IMR-90 (cell line): Measurements from ENCODE around the gene NOP16. TPM values are rescaled to one million over a fixed set of nuclear protein-coding genes. Genes with fewer than 3 reads are reported as not detected.

ENCODE experiments used
- ATAC-seq: fragments of 200-7000 bp; cut with Tn5 transposase; 2 replicates; pipeline ENCODE4 v1.9.1; 2020; ENCODE audit warnings: low read depth, mild to moderate bottlenecking, moderate library complexity
- BruUV-seq: library from RNA; stranded (reverse); fragments of 400-500 nt; replicated peaks from 2 replicates; lab custom pipeline; 2021; lab: Mats Ljungman, UMichigan
- CTCF ChIA-PET: fragments of 300-600 bp; formaldehyde crosslinking; extraction: SDS; loops from one replicate; lab custom pipeline; 2021; ENCODE audit warnings: antibody characterized with exemption; lab: Yijun Ruan, JAX
- POLR2A ChIA-PET: fragments of 300-600 bp; sonication (Branson Sonifier 250); formaldehyde crosslinking; loops from one replicate; lab custom pipeline; 2022; ENCODE audit warnings: antibody characterized with exemption; ENCODE audit not compliant: unreplicated experiment; lab: Charles Lee
- DNase-seq: peaks from one replicate; pipeline ENCODE4 v3.0.0; 2013
- H2AFZ ChIP-seq: replicated peaks from 2 replicates; pipeline ENCODE3; 2013; ENCODE audit warnings: low read length, mild to moderate bottlenecking; ENCODE audit not compliant: poor library complexity
- H2AK5ac ChIP-seq: 2 replicates; pipeline ENCODE4 v1.6.1; 2013; ENCODE audit warnings: low read depth, low read length, inconsistent platforms
- H2AK9ac ChIP-seq: replicated peaks from 2 replicates; pipeline ENCODE3; 2013; ENCODE audit warnings: mild to moderate bottlenecking, low read depth, low read length, moderate library complexity; ENCODE audit not compliant: poor library complexity
- H2BK120ac ChIP-seq: 2 replicates; pipeline ENCODE4 v1.6.1; 2013; ENCODE audit warnings: low read depth, low read length, inconsistent platforms
- H2BK15ac ChIP-seq: 3 replicates; pipeline ENCODE4 v1.6.1; 2013; ENCODE audit warnings: low read depth, low read length, inconsistent platforms
- H2BK20ac ChIP-seq: 2 replicates; pipeline ENCODE4 v1.6.1; 2013; ENCODE audit warnings: low read depth, mild to moderate bottlenecking, inconsistent platforms, low read length, moderate library complexity
- H2BK5ac ChIP-seq: 2 replicates; pipeline ENCODE4 v1.6.1; 2013; ENCODE audit warnings: mild to moderate bottlenecking, low read depth, low read length, inconsistent platforms; ENCODE audit not compliant: poor library complexity, severe bottlenecking
- H3K14ac ChIP-seq: replicated peaks from 2 replicates; pipeline ENCODE4 v1.6.1; 2013; ENCODE audit warnings: low read depth, low read length, inconsistent platforms
- H3K18ac ChIP-seq: 2 replicates; pipeline ENCODE4 v1.6.1; 2013; ENCODE audit warnings: low read depth, low read length, control low read depth
- H3K23ac ChIP-seq: 2 replicates; pipeline ENCODE4 v1.6.1; 2013; ENCODE audit warnings: low read depth, low read length, inconsistent platforms
- H3K27ac ChIP-seq: 2 replicates; pipeline ENCODE4 v1.5.1; 2013; ENCODE audit warnings: mild to moderate bottlenecking, control low read depth, low read length; ENCODE audit not compliant: insufficient read depth
- H3K27me3 ChIP-seq: 2 replicates; pipeline ENCODE4 v1.6.1; 2013; ENCODE audit warnings: low read length; ENCODE audit not compliant: control insufficient read depth, insufficient read depth
- H3K36me3 ChIP-seq: 2 replicates; pipeline ENCODE4 v1.6.1; 2013; ENCODE audit warnings: low read length, mixed read lengths; ENCODE audit not compliant: control insufficient read depth, insufficient read depth
- H3K4ac ChIP-seq: 2 replicates; pipeline ENCODE4 v1.6.1; 2013; ENCODE audit warnings: low read depth, low read length, inconsistent platforms
- H3K4me1 ChIP-seq: 2 replicates; pipeline ENCODE4 v1.6.1; 2013; ENCODE audit warnings: low read length, mixed read lengths; ENCODE audit not compliant: control insufficient read depth, insufficient read depth
- H3K4me2 ChIP-seq: 2 replicates; pipeline ENCODE4 v1.6.1; 2013; ENCODE audit warnings: low read depth, mild to moderate bottlenecking, control low read depth, low read length, moderate library complexity
- H3K4me3 ChIP-seq: 2 replicates; pipeline ENCODE4 v1.5.1; 2013; ENCODE audit warnings: low read depth, mild to moderate bottlenecking, control low read depth, low read length, moderate library complexity; ENCODE audit not compliant: insufficient read depth
- H3K56ac ChIP-seq: 2 replicates; pipeline ENCODE4 v1.6.1; 2013; ENCODE audit warnings: low read length, inconsistent platforms; ENCODE audit not compliant: insufficient read depth; ENCODE audit errors: extremely low read depth
- H3K79me1 ChIP-seq, 2 experiments: 2 replicates each; pipeline ENCODE4 v1.6.1; 2013; ENCODE audit warnings: low read length in 2 of 2, inconsistent platforms in 1 of 2, low read depth in 1 of 2
- H3K9ac ChIP-seq: 2 replicates; pipeline ENCODE4 v1.6.1; 2013; ENCODE audit warnings: low read depth, low read length, control low read depth
- H3K9me1 ChIP-seq: 2 replicates; pipeline ENCODE4 v1.6.1; 2013; ENCODE audit warnings: low read length, inconsistent platforms; ENCODE audit not compliant: insufficient read depth
- H3K9me3 ChIP-seq: 2 replicates; pipeline ENCODE4 v1.6.1; 2013; ENCODE audit warnings: low read length; ENCODE audit not compliant: control insufficient read depth, insufficient read depth
- H4K20me1 ChIP-seq: 2 replicates; pipeline ENCODE4 v1.6.1; 2013; ENCODE audit warnings: low read length, inconsistent platforms; ENCODE audit not compliant: insufficient read depth
- H4K5ac ChIP-seq: 2 replicates; pipeline ENCODE4 v1.6.1; 2013; ENCODE audit warnings: mild to moderate bottlenecking, low read depth, low read length, control low read depth
- H4K8ac ChIP-seq, 2 experiments: 2 replicates each; pipeline ENCODE4 v1.6.1; 2013; ENCODE audit warnings: low read depth in 2 of 2, low read length in 2 of 2, control low read depth in 1 of 2, inconsistent platforms in 1 of 2
- H4K91ac ChIP-seq: 2 replicates; pipeline ENCODE4 v1.6.1; 2013; ENCODE audit warnings: low read depth, low read length, inconsistent platforms; ENCODE audit not compliant: insufficient read depth
- BHLHE40 ChIP-seq: fragments of 150-350 bp; IDR thresholded peaks from 2 replicates; pipeline ENCODE4 v1.6.1; 2016; ENCODE audit warnings: mild to moderate bottlenecking, low read depth, low read length
- CEBPB ChIP-seq: IDR thresholded peaks from 2 replicates; pipeline ENCODE4 v1.6.1; 2012; ENCODE audit warnings: low read depth, low read length, improper control_type of control experiment
- CHD1 ChIP-seq: IDR thresholded peaks from 2 replicates; pipeline ENCODE4 v1.6.1; 2012; ENCODE audit warnings: low read depth, low read length, improper control_type of control experiment
- CTCF ChIP-seq: conservative IDR thresholded peaks from 2 replicates; pipeline ENCODE4 v1.5.1; 2012; ENCODE audit warnings: mild to moderate bottlenecking, low read depth, low read length, improper control_type of control experiment
- FOS ChIP-seq: fragments of 150-350 bp; IDR thresholded peaks from 2 replicates; pipeline ENCODE4 v1.6.1; 2016; ENCODE audit warnings: low read depth, low read length
- MAFK ChIP-seq: IDR thresholded peaks from 2 replicates; pipeline ENCODE4 v1.6.1; 2012; ENCODE audit warnings: low read depth, low read length, improper control_type of control experiment
- MAZ ChIP-seq: IDR thresholded peaks from 2 replicates; pipeline ENCODE4 v1.6.1; 2012; ENCODE audit warnings: low read depth, mild to moderate bottlenecking, low read length, improper control_type of control experiment, moderate library complexity, borderline replicate concordance
- MXI1 ChIP-seq: IDR thresholded peaks from 2 replicates; pipeline ENCODE4 v1.6.1; 2012; ENCODE audit warnings: low read depth, mild to moderate bottlenecking, low read length, moderate library complexity, borderline replicate concordance
- NFE2L2 ChIP-seq: fragments of 150-350 bp; IDR thresholded peaks from 2 replicates; pipeline ENCODE4 v1.6.1; 2016; ENCODE audit warnings: low read depth, mild to moderate bottlenecking, low read length
- POLR2A ChIP-seq: IDR thresholded peaks from 2 replicates; pipeline ENCODE4 v1.6.1; 2012; ENCODE audit warnings: mild to moderate bottlenecking, low read depth, low read length
- RAD21 ChIP-seq: IDR thresholded peaks from 2 replicates; pipeline ENCODE4 v1.6.1; 2012; ENCODE audit warnings: low read length, improper control_type of control experiment
- RCOR1 ChIP-seq: IDR thresholded peaks from 2 replicates; pipeline ENCODE4 v1.6.1; 2012; ENCODE audit warnings: mild to moderate bottlenecking, low read length, improper control_type of control experiment; ENCODE audit not compliant: insufficient replicate concordance
- RFX5 ChIP-seq: IDR thresholded peaks from 2 replicates; pipeline ENCODE4 v1.8.0; 2012; ENCODE audit warnings: low read depth, mild to moderate bottlenecking, low read length, moderate library complexity
- SMC3 ChIP-seq: fragments of 150-350 bp; IDR thresholded peaks from 2 replicates; pipeline ENCODE4 v1.6.1; 2016; ENCODE audit warnings: low read depth, mild to moderate bottlenecking, antibody characterized with exemption, low read length, moderate library complexity
- WGBS, 2 experiments: methylation state at CpG; one replicate each; pipeline versions ENCODE4 v1.1.5 to v1.1.7; 2013; ENCODE audit warnings: missing lambda C conversion rate in 2 of 2; ENCODE audit not compliant: insufficient read length in 1 of 2; ENCODE audit errors: extremely low coverage in 2 of 2; 5-methylcytosine and 5-hydroxymethylcytosine counted together
- dilution Hi-C: fragments of 300-500 bp; cut with HindIII; formaldehyde crosslinking; loops from one replicate; pipeline ENCODE4 v1.14.3; 2018; ENCODE audit warnings: low sequenced_read_pairs; ENCODE audit not compliant: unreplicated experiment
- in situ Hi-C: fragments of 300-500 bp; cut with MboI; formaldehyde crosslinking; loops from 3 replicates; pipeline ENCODE4 v1.14.3; 2019; ENCODE audit warnings: low sequenced_read_pairs, inconsistent platforms, mixed read lengths
- intact Hi-C: fragments of 100-400 bp; cut with micrococcal nuclease; formaldehyde crosslinking; loops from 2 replicates; pipeline ENCODE4 v1.10.0; 2022
- polyA plus RNA-seq, 3 experiments: library from polyadenylated mRNA; depleted of rRNA; stranded (reverse); fragments of >200 nt; gene quantifications; 2 replicates each; pipeline ENCODE4 v1.2.3, GENCODE V29; 2012; ENCODE audit warnings: low replicate concordance in 1 of 3
- total RNA-seq: library from RNA; depleted of rRNA; stranded (reverse); fragments of >200 nt; gene quantifications from 2 replicates; pipeline ENCODE4 v1.2.3, GENCODE V29; 2012
- TF ChIP-seq, protein P1 (sequence below): fragments of 150-350 bp; IDR thresholded peaks from 2 replicates; pipeline ENCODE4 v1.6.1; 2017; ENCODE audit warnings: mild to moderate bottlenecking, antibody characterized with exemption, low read length, low read depth
- TF ChIP-seq, protein P2 (sequence below): fragments of 150-350 bp; IDR thresholded peaks from 2 replicates; pipeline ENCODE4 v1.6.1; 2016; ENCODE audit warnings: low read depth, mild to moderate bottlenecking, low read length, moderate library complexity, borderline replicate concordance

NOP16 gene
- total and polyA plus RNA-seq, 2 of the 4 experiments (the other 2 are of a cell fraction) = 28.0 to 60.4 TPM

GRCh38 chr5:176392526-176392925 lies 4.1 kb upstream of the NOP16 start:
- no peak overlapping the region for H3K9ac ChIP-seq
- H2AK9ac ChIP-seq = no peak overlapping the region
- ChIA-PET POLR2A (no interaction called here), CTCF (no interaction called here)
- no peak overlapping the region for H2BK15ac ChIP-seq
- peaks cover 30% of the 10 kb centered on the region for H3K36me3 ChIP-seq
- no peak overlapping the region for H4K91ac ChIP-seq
- H2AK5ac ChIP-seq = no peak overlapping the region
- no peak overlapping the region for H3K18ac ChIP-seq
- DNase-seq (no peak), ATAC-seq (no peak)
- H3K27me3 ChIP-seq = no peaks in the 10 kb centered on the region
- dilution Hi-C loops = no loop called here
- H4K20me1 ChIP-seq = peaks cover 7% of the 10 kb centered on the region; the same call in 1 of the 2 replicates
- no peak for TF ChIP-seq NFE2L2
- TF ChIP-seq MAFK = no peak
- no peak for TF ChIP-seq CEBPB
- no peak for TF ChIP-seq RFX5
- no peak for TF ChIP-seq CHD1
- no peak for TF ChIP-seq RAD21
- TF ChIP-seq MAZ = no peak
- no peak for TF ChIP-seq FOS
- no peak for TF ChIP-seq RCOR1
- TF ChIP-seq, protein P1, sequence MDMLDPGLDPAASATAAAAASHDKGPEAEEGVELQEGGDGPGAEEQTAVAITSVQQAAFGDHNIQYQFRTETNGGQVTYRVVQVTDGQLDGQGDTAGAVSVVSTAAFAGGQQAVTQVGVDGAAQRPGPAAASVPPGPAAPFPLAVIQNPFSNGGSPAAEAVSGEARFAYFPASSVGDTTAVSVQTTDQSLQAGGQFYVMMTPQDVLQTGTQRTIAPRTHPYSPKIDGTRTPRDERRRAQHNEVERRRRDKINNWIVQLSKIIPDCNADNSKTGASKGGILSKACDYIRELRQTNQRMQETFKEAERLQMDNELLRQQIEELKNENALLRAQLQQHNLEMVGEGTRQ = no peak
- no peak for TF ChIP-seq SMC3
- TF ChIP-seq BHLHE40 = no peak
- TF ChIP-seq POLR2A = no peak
- TF ChIP-seq CTCF = no peak
- TF ChIP-seq MXI1 = no peak
- TF ChIP-seq, protein P2, sequence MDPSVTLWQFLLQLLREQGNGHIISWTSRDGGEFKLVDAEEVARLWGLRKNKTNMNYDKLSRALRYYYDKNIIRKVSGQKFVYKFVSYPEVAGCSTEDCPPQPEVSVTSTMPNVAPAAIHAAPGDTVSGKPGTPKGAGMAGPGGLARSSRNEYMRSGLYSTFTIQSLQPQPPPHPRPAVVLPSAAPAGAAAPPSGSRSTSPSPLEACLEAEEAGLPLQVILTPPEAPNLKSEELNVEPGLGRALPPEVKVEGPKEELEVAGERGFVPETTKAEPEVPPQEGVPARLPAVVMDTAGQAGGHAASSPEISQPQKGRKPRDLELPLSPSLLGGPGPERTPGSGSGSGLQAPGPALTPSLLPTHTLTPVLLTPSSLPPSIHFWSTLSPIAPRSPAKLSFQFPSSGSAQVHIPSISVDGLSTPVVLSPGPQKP = no peak
- 95% methylated on average over 7 of the region's 11 CpGs; no CpG with 5 or more reads in 1 of the 2 experiments for WGBS, 2 experiments
- H4K5ac ChIP-seq = no peak overlapping the region
- no peak overlapping the region for H4K8ac ChIP-seq
- no peak overlapping the region for H3K4me2 ChIP-seq
- no peak overlapping the region for H2AFZ ChIP-seq
- no peak overlapping the region for H3K23ac ChIP-seq
- no peak overlapping the region for H3K4ac ChIP-seq
- H3K56ac ChIP-seq = no peak overlapping the region
- in situ Hi-C loops = no loop called here
- H3K79me1 ChIP-seq = peaks cover 6 to 42% of the 10 kb centered on the region in 2 experiments; a peak in 2 of 4 replicates
- no peak overlapping the region for H2BK5ac ChIP-seq
- intact Hi-C loops = no loop called here
- no peak overlapping the region for H2BK120ac ChIP-seq
- H3K9me1 ChIP-seq = no peaks in the 10 kb centered on the region; the same call in 1 of the 2 replicates
- H2BK20ac ChIP-seq = no peak overlapping the region
- H3K9me3 ChIP-seq = no peaks in the 10 kb centered on the region
- H3K27ac ChIP-seq = no peak overlapping the region
- peaks cover 4% of the 10 kb centered on the region; the same call in 1 of the 2 replicates for H3K4me1 ChIP-seq
- no peak overlapping the region for H3K4me3 ChIP-seq
- H3K14ac ChIP-seq = no peak overlapping the region
- BruUV-seq = no TSS peak
